ENCODE results near the gene CRYBG2.

The CRYBG2 gene

GRCh38 chr1:26283279-26283853 is 70.6 kb downstream of the CRYBG2 start (continued):
- TF ChIP-seq, protein P1, sequence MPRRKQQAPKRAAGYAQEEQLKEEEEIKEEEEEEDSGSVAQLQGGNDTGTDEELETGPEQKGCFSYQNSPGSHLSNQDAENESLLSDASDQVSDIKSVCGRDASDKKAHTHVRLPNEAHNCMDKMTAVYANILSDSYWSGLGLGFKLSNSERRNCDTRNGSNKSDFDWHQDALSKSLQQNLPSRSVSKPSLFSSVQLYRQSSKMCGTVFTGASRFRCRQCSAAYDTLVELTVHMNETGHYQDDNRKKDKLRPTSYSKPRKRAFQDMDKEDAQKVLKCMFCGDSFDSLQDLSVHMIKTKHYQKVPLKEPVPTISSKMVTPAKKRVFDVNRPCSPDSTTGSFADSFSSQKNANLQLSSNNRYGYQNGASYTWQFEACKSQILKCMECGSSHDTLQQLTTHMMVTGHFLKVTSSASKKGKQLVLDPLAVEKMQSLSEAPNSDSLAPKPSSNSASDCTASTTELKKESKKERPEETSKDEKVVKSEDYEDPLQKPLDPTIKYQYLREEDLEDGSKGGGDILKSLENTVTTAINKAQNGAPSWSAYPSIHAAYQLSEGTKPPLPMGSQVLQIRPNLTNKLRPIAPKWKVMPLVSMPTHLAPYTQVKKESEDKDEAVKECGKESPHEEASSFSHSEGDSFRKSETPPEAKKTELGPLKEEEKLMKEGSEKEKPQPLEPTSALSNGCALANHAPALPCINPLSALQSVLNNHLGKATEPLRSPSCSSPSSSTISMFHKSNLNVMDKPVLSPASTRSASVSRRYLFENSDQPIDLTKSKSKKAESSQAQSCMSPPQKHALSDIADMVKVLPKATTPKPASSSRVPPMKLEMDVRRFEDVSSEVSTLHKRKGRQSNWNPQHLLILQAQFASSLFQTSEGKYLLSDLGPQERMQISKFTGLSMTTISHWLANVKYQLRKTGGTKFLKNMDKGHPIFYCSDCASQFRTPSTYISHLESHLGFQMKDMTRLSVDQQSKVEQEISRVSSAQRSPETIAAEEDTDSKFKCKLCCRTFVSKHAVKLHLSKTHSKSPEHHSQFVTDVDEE (CRISPR knock-in tag; IDR thresholded peaks at IDR 0.05): no peak
- TF ChIP-seq CSRNP3 (CRISPR knock-in tag; IDR thresholded peaks at IDR 0.05) (no peak), ZC3H10 (CRISPR knock-in tag; IDR thresholded peaks at IDR 0.05) (no peak), TOX (CRISPR knock-in tag; IDR thresholded peaks at IDR 0.05; ENCODE audit: borderline replicate concordance) (no peak)
- TF ChIP-seq, protein P2, sequence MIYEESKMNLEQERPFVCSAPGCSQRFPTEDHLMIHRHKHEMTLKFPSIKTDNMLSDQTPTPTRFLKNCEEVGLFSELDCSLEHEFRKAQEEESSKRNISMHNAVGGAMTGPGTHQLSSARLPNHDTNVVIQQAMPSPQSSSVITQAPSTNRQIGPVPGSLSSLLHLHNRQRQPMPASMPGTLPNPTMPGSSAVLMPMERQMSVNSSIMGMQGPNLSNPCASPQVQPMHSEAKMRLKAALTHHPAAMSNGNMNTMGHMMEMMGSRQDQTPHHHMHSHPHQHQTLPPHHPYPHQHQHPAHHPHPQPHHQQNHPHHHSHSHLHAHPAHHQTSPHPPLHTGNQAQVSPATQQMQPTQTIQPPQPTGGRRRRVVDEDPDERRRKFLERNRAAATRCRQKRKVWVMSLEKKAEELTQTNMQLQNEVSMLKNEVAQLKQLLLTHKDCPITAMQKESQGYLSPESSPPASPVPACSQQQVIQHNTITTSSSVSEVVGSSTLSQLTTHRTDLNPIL (CRISPR knock-in tag; IDR thresholded peaks at IDR 0.05; ENCODE audit: low read depth): no peak

DNA sequence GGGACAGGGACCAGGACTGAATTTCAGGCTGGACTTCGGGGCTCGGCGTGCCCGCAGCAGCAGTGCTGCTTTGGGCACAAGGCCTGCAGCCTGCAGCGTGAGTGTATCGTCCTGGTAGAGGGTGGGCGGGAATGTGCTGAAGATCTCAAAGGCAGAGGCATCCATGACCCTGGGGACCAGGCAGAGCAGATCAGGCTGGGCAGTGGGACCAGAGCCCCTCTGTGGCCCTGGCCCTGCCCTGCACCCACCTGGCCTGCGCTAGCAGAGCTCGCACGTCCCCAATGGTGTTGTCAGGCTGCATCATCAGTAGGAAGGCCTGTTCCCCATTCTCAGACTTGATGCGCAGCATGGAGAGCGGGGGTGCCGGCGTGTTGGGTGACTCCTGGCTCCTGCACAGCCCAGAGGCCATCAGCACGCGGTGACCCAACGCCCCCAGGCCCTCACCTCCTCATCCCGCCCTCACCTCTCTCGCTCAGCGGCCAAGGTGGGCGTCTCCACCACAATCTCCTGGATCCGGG is 71.5 kb downstream of the CRYBG2 start:
- TF ChIP-seq ZNF8 (CRISPR knock-in tag; IDR thresholded peaks at IDR 0.05) (no peak), PATZ1 (CRISPR knock-in tag; IDR thresholded peaks at IDR 0.05; ENCODE audit: borderline replicate concordance) (no peak), PPARA (CRISPR knock-in tag; IDR thresholded peaks at IDR 0.05; ENCODE audit: borderline replicate concordance) (no peak)
- ATAC-seq: no peak

- no peak for ATAC-seq
- TF ChIP-seq BACH2 (CRISPR knock-in tag; IDR thresholded peaks at IDR 0.05; ENCODE audit: borderline replicate concordance) (no peak), ZC3H10 (CRISPR knock-in tag; IDR thresholded peaks at IDR 0.05) (no peak), CSDC2 (CRISPR knock-in tag; IDR thresholded peaks at IDR 0.05) (no peak), CSRNP3 (CRISPR knock-in tag; IDR thresholded peaks at IDR 0.05) (no peak), SNAI2 (CRISPR knock-in tag; IDR thresholded peaks at IDR 0.05) (no peak), ZNF70 (CRISPR knock-in tag; IDR thresholded peaks at IDR 0.05) (no peak), GLIS3 (CRISPR knock-in tag; IDR thresholded peaks at IDR 0.05) (no peak), ZNF8 (CRISPR knock-in tag; IDR thresholded peaks at IDR 0.05) (no peak), ZFP30 (CRISPR knock-in tag; IDR thresholded peaks at IDR 0.05) (no peak), ISL1 (CRISPR knock-in tag; IDR thresholded peaks at IDR 0.05) (no peak), OSR1 (CRISPR knock-in tag; IDR thresholded peaks at IDR 0.05) (no peak), ESRRG (CRISPR knock-in tag; IDR thresholded peaks at IDR 0.05) (no peak), ZNF565 (CRISPR knock-in tag; conservative IDR thresholded peaks at IDR 0.05; ENCODE audit: low read depth) (no peak), RARB (CRISPR knock-in tag; IDR thresholded peaks at IDR 0.05) (no peak), PATZ1 (CRISPR knock-in tag; IDR thresholded peaks at IDR 0.05; ENCODE audit: borderline replicate concordance) (no peak)
- TF ChIP-seq, protein P1 (CRISPR knock-in tag; IDR thresholded peaks at IDR 0.05): no peak
- TF ChIP-seq, protein P2 (CRISPR knock-in tag; IDR thresholded peaks at IDR 0.05; ENCODE audit: low read depth): no peak
Measured at GRCh38 chr1:26281971-26282370, 72.0 kb downstream of the CRYBG2 start.

Data from SK-N-SH treated with all-trans-retinoic acid at 6 μM for 48 hours (cell line).